GM23338 (cell line): Measurements from ENCODE around the gene MAPK14. TPM values are rescaled to one million over a fixed set of nuclear protein-coding genes. Genes with fewer than 3 reads are reported as not detected.

Experiments used
- ATAC-seq: fragments of 200-7000 bp; cut with Tn5 transposase; 3 replicates; pipeline ENCODE4 v1.9.1; 2020
- DNase-seq: peaks from one replicate; pipeline ENCODE4 v3.0.0-alpha.2; 2015; ENCODE audit warnings: low spot score
- H2AFZ ChIP-seq: fragments of 200-600 bp; sonication (generic); 2 replicates; pipeline ENCODE4 v1.8.0; 2016; ENCODE audit warnings: antibody characterized with exemption, mild to moderate bottlenecking, moderate library complexity
- H3F3A ChIP-seq: fragments of 200-600 bp; sonication (generic); replicated peaks from 2 replicates; pipeline ENCODE4 v1.8.0; 2017; ENCODE audit warnings: antibody characterized with exemption, mixed run types, low read depth
- H3K27ac ChIP-seq: fragments of 200-600 bp; sonication (generic); 2 replicates; pipeline ENCODE4 v1.6.1; 2016; ENCODE audit warnings: low read depth
- H3K27me3 ChIP-seq: fragments of 200-600 bp; sonication (generic); 2 replicates; pipeline ENCODE4 v1.8.0; 2016; ENCODE audit warnings: mild to moderate bottlenecking, mixed run types, moderate library complexity; ENCODE audit not compliant: insufficient read depth
- H3K36me3 ChIP-seq: fragments of 200-600 bp; sonication (generic); 2 replicates; pipeline ENCODE4 v1.8.0; 2016; ENCODE audit warnings: mild to moderate bottlenecking; ENCODE audit not compliant: insufficient read depth
- H3K4me1 ChIP-seq: fragments of 200-600 bp; sonication (generic); 2 replicates; pipeline ENCODE4 v1.8.0; 2016; ENCODE audit warnings: mild to moderate bottlenecking, moderate library complexity; ENCODE audit not compliant: insufficient read depth
- H3K4me2 ChIP-seq: fragments of 200-600 bp; sonication (generic); 2 replicates; pipeline ENCODE4 v1.7.1; 2017; ENCODE audit warnings: mixed run types
- H3K4me3 ChIP-seq: fragments of 200-600 bp; sonication (generic); 2 replicates; pipeline ENCODE4 v1.6.1; 2016; ENCODE audit warnings: mixed run types
- H3K79me2 ChIP-seq: fragments of 200-600 bp; sonication (generic); replicated peaks from 2 replicates; pipeline ENCODE4 v1.8.0; 2017; ENCODE audit warnings: mild to moderate bottlenecking; ENCODE audit not compliant: insufficient read depth
- H3K9me2 ChIP-seq: fragments of 200-600 bp; sonication (generic); 2 replicates; pipeline ENCODE4 v1.8.0; 2017; ENCODE audit not compliant: insufficient read depth
- H4K20me1 ChIP-seq: fragments of 200-600 bp; sonication (generic); replicated peaks from 2 replicates; pipeline ENCODE4 v1.8.0; 2017; ENCODE audit warnings: mild to moderate bottlenecking; ENCODE audit not compliant: insufficient read depth
- H3K27ac Mint-ChIP-seq: 2 replicates; pipeline ENCODE4 v1.8.0; 2020; ENCODE audit warnings: inconsistent platforms, mild to moderate bottlenecking, moderate library complexity, mixed read lengths
- H3K27me3 Mint-ChIP-seq: 3 replicates; pipeline ENCODE4 v1.8.0; 2022; ENCODE audit warnings: low read depth, mild to moderate bottlenecking, moderate library complexity, mixed read lengths, inconsistent platforms; ENCODE audit not compliant: insufficient read depth, poor library complexity
- H3K36me3 Mint-ChIP-seq: 3 replicates; pipeline ENCODE4 v1.8.0; 2021; ENCODE audit warnings: low read depth, mild to moderate bottlenecking, inconsistent platforms, moderate library complexity, mixed read lengths
- H3K4me1 Mint-ChIP-seq: 3 replicates; pipeline ENCODE4 v1.8.0; 2020; ENCODE audit warnings: mild to moderate bottlenecking, inconsistent platforms, mixed read lengths
- H3K4me3 Mint-ChIP-seq: 3 replicates; pipeline ENCODE4 v1.8.0; 2021; ENCODE audit warnings: moderate library complexity, mild to moderate bottlenecking, inconsistent platforms, mixed read lengths
- H3K9me3 Mint-ChIP-seq: 3 replicates; pipeline ENCODE4 v1.8.0; 2020; ENCODE audit warnings: moderate library complexity, mild to moderate bottlenecking, inconsistent platforms, mixed read lengths
- CREB1 ChIP-seq: fragments of 250-450 bp; sonication (Bioruptor Pico); IDR thresholded peaks from 2 replicates; pipeline ENCODE4 v1.5.0; 2020; ENCODE audit warnings: low read depth, mild to moderate bottlenecking, moderate library complexity
- CTCF ChIP-seq, 2 experiments: fragments of 200-600 bp in 1 of 2; sonication (generic) in 1 of 2; conservative IDR thresholded peaks; 2 replicates each; pipeline versions ENCODE4 v1.5.1 to v1.6.1; 2016 to 2017; ENCODE audit warnings: antibody characterized with exemption in 2 of 2, low read depth in 2 of 2, mild to moderate bottlenecking in 2 of 2, moderate library complexity in 1 of 2
- ETS1 ChIP-seq: IDR thresholded peaks from 2 replicates; pipeline ENCODE4 v1.6.1; 2016; ENCODE audit warnings: antibody characterized with exemption
- EZH2 ChIP-seq: fragments of 200-600 bp; sonication (generic); IDR thresholded peaks from one replicate; pipeline ENCODE4 v1.8.0; 2017; ENCODE audit warnings: antibody characterized with exemption, mild to moderate bottlenecking, low read depth; ENCODE audit not compliant: unreplicated experiment
- EZH2phosphoT487 ChIP-seq: fragments of 200-600 bp; sonication (generic); IDR thresholded peaks from one replicate; pipeline ENCODE4 v1.8.1; 2018; ENCODE audit warnings: antibody characterized with exemption; ENCODE audit not compliant: unreplicated experiment
- JUNB ChIP-seq: IDR thresholded peaks from one replicate; pipeline ENCODE4 v1.6.1; 2016; ENCODE audit warnings: antibody characterized with exemption; ENCODE audit not compliant: unreplicated experiment
- NANOG ChIP-seq: IDR thresholded peaks from 2 replicates; pipeline ENCODE4 v1.6.1; 2016; ENCODE audit warnings: antibody characterized with exemption, borderline replicate concordance
- POLR2AphosphoS5 ChIP-seq: IDR thresholded peaks from 2 replicates; pipeline ENCODE4 v1.6.1; 2016; ENCODE audit warnings: antibody characterized with exemption, low read depth
- REST ChIP-seq: IDR thresholded peaks from one replicate; pipeline ENCODE4 v1.6.1; 2018; ENCODE audit warnings: antibody characterized with exemption; ENCODE audit not compliant: unreplicated experiment
- STAT1 ChIP-seq: IDR thresholded peaks from one replicate; pipeline ENCODE4 v1.6.1; 2016; ENCODE audit warnings: antibody characterized with exemption; ENCODE audit not compliant: unreplicated experiment
- ZNF114 ChIP-seq: fragments of 250-450 bp; sonication (Bioruptor Pico); IDR thresholded peaks from 2 replicates; pipeline ENCODE4 v1.5.0; 2020; ENCODE audit warnings: mild to moderate bottlenecking, moderate library complexity
- ZNF331 ChIP-seq: fragments of 250-450 bp; sonication (Bioruptor Pico); IDR thresholded peaks from 2 replicates; pipeline ENCODE4 v1.5.0; 2020; ENCODE audit warnings: low read depth, mild to moderate bottlenecking, moderate library complexity
- ZNF462 ChIP-seq: fragments of 250-450 bp; sonication (Bioruptor Pico); IDR thresholded peaks from 2 replicates; pipeline ENCODE4 v1.5.0; 2020; ENCODE audit warnings: mild to moderate bottlenecking, moderate library complexity
- polyA plus RNA-seq: library from polyadenylated mRNA; unstranded; fragments of >200 nt; fragmentation: Nextera tagmentation; extraction: Ambion mirVana; gene quantifications from 2 replicates; pipeline ENCODE4 v1.2.1, GENCODE V29; 2016
- total RNA-seq: library from RNA; depleted of rRNA; stranded (reverse); fragments of >200 nt; shearing (Covaris generic); gene quantifications from 2 replicates; pipeline ENCODE4 v1.2.3, GENCODE V29; 2014

Gene MAPK14
- total and polyA plus RNA-seq, 2 experiments from 2014 or later, result 8.8 to 44.5 TPM

- TF ChIP-seq EZH2 (no peak), ZNF114 (CRISPR knock-in tag) (no peak), REST (no peak), CREB1 (CRISPR knock-in tag) (no peak), CTCF (conservative IDR thresholded peaks at IDR 0.05; ENCODE audit: low read depth in 2 of 2) (no peak), ZNF331 (no peak), STAT1 (no peak), ZNF462 (CRISPR knock-in tag) (no peak), EZH2phosphoT487 (no peak), JUNB (no peak), ETS1 (no peak), POLR2AphosphoS5 (no peak), NANOG (no peak)
- no peak for DNase-seq
Observed at GRCh38 chr6:36018339-36018738, 9.3 kb upstream of the MAPK14 start.

More at GRCh38 chr6:36018339-36018738, 9.3 kb upstream of the MAPK14 start:
- Histone ChIP-seq H3K27me3 (no peaks in the 10 kb centered on the region), H3K36me3 (no peaks in the 10 kb centered on the region), H4K20me1 (no peaks in the 10 kb centered on the region), H2AFZ (no peak overlapping the region), H3K79me2 (no peaks in the 10 kb centered on the region), H3K4me2 (no peak overlapping the region), H3K4me3 (no peak overlapping the region), H3K9me2 (no peaks in the 10 kb centered on the region), H3F3A (no peaks in the 10 kb centered on the region), H3K27ac (no peak overlapping the region), H3K4me1 (no peaks in the 10 kb centered on the region)
- H3K36me3 Mint-ChIP-seq, result no peaks in the 10 kb centered on the region
- H3K9me3 Mint-ChIP-seq, result no peaks in the 10 kb centered on the region
- no peak overlapping the region for H3K4me3 Mint-ChIP-seq
- H3K27ac Mint-ChIP-seq, result no peak overlapping the region
- peaks cover 4% of the 10 kb centered on the region; the same call in 2 of the 3 replicates for H3K4me1 Mint-ChIP-seq
- H3K27me3 Mint-ChIP-seq, result peaks cover 7% of the 10 kb centered on the region
- no peak for ATAC-seq
